GM18868 (cell line): ENCODE data around the gene NR3C2.
"Not testable (repeated sequence)": the region's sequence is repeated elsewhere in the genome, so short reads cannot be mapped to it uniquely, and the experiment has no call there.

Experiments used
- ATAC-seq: cut with Tn5 transposase; IDR thresholded peaks from one replicate; pipeline ENCODE4 v1.9.1; 2021; ENCODE audit warnings: mild to moderate bottlenecking, moderate library complexity; ENCODE audit not compliant: unreplicated experiment

Gene NR3C2

DNA sequence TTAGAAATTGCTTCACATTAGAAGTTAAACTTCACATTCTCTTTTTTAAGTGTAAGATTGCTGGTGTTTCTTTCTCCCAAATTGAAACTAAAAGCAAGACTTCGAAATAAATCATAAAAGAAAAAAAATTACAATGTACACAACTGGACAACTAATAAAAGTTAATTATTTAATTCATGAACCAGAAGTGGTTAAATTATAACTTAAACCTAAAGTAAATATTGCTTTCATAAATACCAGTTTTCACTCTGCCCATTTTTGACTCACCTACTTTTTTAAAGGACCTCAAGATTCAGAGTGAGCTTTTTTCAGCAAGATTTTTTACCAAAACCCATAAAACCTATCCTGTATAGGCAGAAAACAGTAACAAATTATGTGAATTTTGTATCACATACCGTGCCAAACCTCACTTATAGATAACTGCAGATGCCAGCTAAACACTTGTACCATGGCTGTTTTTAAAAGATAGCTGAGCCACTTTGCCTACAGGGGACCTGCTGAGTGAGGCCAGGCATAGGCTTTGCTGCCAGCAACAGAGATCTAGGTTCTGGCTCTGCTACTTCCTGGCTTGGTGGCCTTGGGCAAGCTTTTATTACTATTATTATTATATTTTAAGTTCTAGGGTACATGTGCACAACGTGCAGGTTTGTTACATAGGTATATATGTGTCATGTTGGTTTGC lies 259.8 kb downstream of the NR3C2 start:
- no peak for ATAC-seq

DNA sequence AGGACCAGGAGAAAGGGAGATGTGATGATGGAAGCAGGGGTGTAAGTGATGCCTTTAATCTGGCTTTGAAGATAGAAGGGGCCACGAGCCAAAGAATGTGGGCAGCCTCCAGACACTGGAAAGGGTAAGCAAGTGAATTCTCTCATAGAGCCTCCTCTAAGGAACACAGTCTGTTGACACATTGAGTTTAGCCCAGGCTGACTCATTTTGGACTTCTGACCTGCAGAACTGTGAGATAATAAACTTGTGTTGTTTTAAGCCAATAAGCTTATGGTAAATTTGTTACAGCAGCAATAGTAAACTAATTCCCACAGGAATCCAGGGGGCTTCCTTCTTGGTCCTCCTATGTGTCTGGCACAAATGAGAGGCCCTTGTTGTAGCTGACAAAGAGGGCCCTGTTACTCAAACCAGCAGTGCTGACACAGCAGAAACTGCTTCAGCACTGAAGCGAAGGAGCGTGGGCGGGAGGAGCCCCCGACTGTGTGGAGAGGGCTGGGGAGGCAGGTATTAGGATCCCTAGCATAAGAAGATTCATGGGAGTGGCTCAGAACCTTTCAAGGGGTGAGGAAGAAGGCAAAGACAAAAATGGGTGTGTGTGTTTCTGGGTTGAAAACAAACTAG lies 268.7 kb downstream of the NR3C2 start:
- ATAC-seq, result no peak

DNA sequence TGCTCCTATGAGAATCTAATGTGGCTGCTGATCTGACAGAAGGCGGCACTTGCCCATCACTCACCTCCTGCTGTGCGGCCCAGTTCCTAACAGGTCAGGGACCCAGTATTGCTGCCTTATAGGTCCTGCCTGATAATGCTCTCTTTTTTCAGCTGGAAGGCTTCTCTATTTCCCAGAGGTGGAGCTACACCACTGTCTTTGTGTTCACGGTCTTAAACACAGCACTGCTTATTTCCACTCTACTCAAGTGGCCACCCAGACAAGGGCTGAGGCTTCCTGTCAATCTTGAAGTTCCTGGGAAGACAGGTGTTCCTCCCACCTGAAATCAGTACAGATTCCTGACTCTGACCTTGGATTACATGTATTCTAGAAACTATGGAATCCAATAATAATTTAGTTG lies 270.6 kb downstream of the NR3C2 start:
- no peak for ATAC-seq

GRCh38 chr4:148170408-148171365 lies 271.5 kb downstream of the NR3C2 start:
- ATAC-seq, result no peak

DNA sequence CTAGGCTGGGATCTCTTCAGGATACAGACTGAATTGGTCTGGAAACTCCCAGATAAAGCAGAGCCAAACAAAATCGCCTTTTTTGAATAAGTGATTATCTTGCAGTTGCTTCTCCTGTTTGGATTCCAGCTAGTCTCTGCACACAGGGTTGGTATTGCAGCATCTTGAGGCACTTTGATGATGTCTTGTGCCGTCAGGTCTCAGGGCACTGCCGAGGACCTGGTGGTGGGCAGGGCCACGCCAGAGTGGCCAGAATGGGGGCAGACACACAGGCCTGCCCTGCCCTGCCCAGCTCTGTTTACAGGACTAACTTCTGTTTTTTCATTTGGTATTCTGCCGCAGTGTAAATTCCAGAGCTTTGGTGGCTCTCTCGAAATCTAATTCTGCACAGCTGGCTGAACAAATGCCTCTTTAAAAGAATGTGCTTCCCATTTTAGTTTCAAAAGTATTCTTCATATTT lies 276.1 kb downstream of the NR3C2 start:
- no peak for ATAC-seq

DNA sequence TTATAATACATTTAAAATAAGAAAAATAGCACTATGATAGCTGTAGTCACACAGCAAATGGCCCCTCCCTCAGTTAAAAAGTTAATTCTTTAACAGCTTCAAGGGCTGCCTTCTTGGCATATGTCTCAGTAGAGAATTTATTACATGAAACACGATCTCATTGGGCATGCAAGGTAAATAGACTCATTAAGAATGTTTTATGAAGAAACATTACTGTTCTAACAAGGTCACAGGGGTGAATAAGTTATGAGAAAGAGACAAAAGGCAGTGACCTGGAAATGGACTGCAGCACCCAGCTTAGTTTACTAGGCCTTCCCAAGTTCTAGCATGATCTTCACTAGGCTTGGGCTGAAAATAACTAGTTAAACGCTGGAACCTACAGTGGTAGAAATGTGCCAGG lies 277.7 kb downstream of the NR3C2 start:
- ATAC-seq, result no peak

DNA sequence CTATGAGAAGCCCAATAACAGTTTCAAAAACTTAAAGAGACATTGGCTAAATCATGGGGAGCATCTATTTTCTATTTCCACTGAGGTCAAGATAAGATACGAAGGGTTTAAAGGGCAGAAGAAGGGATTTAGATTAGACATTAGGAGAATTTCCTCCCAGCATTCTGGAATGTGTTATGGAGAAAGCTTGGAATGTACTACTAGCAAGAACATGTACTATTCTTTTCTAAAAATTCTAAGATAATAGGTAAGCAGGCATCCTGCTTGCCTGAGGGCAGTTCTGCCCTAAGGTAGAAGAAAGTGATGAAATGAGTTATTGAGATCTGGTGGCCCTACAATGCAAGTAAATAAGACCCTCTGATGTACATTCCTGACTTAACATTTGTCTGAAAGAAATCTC lies 279.2 kb downstream of the NR3C2 start:
- ATAC-seq, result no peak

DNA sequence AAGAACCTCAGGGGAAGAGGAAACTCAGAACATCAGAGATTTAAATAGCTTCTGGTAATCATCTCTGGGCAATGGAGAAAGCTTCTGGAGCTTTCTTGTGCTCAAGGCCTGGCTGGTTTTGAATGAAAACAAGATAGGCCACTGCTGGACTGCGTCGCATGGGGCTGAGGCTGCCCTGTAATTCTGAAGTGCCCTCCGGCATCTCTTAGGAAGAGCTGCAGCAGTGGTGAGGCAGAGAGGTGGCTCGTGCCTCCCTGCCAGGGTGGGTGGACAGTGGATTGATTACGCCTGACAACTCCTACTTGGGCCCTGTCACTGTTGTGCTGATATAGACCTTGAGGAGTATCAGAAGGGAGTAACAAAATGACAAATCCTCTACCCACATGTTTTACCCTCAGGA lies 279.7 kb downstream of the NR3C2 start:
- ATAC-seq, result no peak

GRCh38 chr4:148161601-148162000 lies 280.6 kb downstream of the NR3C2 start:
- no peak for ATAC-seq

- no peak for ATAC-seq
Measured at GRCh38 chr4:148159793-148160192, 282.4 kb downstream of the NR3C2 start.

GRCh38 chr4:148154769-148155168 lies 287.4 kb downstream of the NR3C2 start:
- no peak for ATAC-seq

GRCh38 chr4:148152868-148153625 lies 289.2 kb downstream of the NR3C2 start:
- ATAC-seq, result no peak

GRCh38 chr4:148151806-148152205 lies 290.4 kb downstream of the NR3C2 start:
- no peak for ATAC-seq

GRCh38 chr4:148145475-148145874 lies 296.7 kb downstream of the NR3C2 start:
- no peak for ATAC-seq

GRCh38 chr4:148143174-148143573 lies 299.0 kb downstream of the NR3C2 start:
- no peak for ATAC-seq

DNA sequence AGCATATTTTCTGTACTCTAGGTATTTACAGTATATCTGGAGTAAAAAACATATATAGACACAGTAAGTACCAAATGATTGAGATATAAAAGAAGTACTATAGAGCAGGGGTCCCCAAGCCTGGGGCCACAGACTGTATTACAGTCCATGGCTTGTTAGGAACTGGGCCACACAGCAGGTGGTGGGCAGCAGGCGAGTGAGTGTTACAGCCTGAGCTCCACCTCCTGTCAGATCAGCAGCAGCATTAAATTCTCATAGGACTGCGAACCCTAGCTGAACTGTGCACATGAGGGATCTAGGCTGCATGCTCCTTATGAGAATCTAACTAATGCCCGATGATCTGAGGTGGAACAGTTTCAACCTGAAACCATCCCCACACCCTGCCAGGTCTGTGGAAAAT lies 300.7 kb downstream of the NR3C2 start:
- ATAC-seq, result no peak

GRCh38 chr4:148126825-148127224 lies 315.4 kb downstream of the NR3C2 start:
- no peak for ATAC-seq

- no peak for ATAC-seq
Measured at GRCh38 chr4:148124512-148124911, 317.7 kb downstream of the NR3C2 start.

- not testable (repeated sequence) for ATAC-seq
Measured at GRCh38 chr4:148123161-148123560, 319.1 kb downstream of the NR3C2 start.

DNA sequence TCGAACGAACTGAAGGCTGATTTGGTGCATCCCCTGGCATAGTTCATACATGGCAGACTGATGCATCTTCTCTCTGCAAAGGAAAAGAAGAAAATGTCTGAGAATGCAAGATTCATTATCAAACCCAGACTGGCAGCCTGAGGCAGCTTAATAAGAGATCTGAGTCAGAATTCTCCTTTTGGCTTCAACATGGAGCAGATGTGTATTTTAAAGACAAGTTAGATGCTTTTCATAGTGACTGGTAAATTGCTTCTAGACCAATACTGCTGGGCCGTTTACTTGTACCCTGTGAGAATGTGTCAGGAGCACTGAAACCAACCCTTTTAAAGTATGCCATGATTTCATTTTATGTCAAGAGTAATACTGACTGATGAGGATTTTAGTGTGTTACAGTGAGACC lies 322.0 kb downstream of the NR3C2 start:
- ATAC-seq, result no peak

GRCh38 chr4:148118633-148119032 lies 323.6 kb downstream of the NR3C2 start:
- peak; percentile 59 for ATAC-seq
